ENCODE results near the gene PLAC8L1. TPM values are rescaled to one million over a fixed set of nuclear protein-coding genes. Genes with fewer than 3 reads are reported as not detected.

The PLAC8L1 gene
- total RNA-seq, 2 donors from 2014 or later = not detected

DNA sequence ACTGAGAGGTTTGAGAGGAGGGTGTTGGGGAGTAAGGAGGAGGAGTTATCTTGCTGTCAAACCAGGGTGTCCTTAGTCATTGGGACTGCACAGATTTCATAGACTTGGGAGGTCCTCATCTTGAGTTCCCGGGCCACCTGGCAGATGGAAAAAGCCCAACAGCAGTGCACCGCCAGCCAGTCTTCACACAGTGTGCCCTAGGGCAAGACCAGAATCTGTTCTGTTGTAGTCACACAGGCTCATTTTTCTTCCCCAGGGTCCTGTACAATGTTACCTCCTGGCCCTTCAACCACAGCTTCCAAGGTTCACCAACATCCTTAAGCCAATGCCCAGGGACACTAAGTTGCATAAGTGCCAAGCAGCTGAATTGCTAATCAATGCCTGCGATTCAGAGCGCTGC, 21.0 kb downstream of the PLAC8L1 start:
- Histone ChIP-seq H3K27ac (no peak overlapping the region), H3K4me1 (no peaks in the 10 kb centered on the region), H3K9me3 (no peaks in the 10 kb centered on the region), H3K4me3 (no peak overlapping the region), H3K36me3 (replicated peaks in 1 of 2; ENCODE audit: insufficient read depth in 1 of 2, low read depth in 2 of 2) (no peaks in the 10 kb centered on the region), H3K27me3 (no peaks in the 10 kb centered on the region)
- TF ChIP-seq, protein P1, sequence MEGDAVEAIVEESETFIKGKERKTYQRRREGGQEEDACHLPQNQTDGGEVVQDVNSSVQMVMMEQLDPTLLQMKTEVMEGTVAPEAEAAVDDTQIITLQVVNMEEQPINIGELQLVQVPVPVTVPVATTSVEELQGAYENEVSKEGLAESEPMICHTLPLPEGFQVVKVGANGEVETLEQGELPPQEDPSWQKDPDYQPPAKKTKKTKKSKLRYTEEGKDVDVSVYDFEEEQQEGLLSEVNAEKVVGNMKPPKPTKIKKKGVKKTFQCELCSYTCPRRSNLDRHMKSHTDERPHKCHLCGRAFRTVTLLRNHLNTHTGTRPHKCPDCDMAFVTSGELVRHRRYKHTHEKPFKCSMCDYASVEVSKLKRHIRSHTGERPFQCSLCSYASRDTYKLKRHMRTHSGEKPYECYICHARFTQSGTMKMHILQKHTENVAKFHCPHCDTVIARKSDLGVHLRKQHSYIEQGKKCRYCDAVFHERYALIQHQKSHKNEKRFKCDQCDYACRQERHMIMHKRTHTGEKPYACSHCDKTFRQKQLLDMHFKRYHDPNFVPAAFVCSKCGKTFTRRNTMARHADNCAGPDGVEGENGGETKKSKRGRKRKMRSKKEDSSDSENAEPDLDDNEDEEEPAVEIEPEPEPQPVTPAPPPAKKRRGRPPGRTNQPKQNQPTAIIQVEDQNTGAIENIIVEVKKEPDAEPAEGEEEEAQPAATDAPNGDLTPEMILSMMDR (IDR thresholded peaks at IDR 0.05) = no peak
- TF ChIP-seq POLR2A (IDR thresholded peaks at IDR 0.05) = no peak
- intact Hi-C loops (cut with DNase I) = no loop called here
- 80 to 81% methylated on average over 4 of the region's 4 CpGs for WGBS, 2 donors
- no peak for DNase-seq
- no peak for ATAC-seq

DNA sequence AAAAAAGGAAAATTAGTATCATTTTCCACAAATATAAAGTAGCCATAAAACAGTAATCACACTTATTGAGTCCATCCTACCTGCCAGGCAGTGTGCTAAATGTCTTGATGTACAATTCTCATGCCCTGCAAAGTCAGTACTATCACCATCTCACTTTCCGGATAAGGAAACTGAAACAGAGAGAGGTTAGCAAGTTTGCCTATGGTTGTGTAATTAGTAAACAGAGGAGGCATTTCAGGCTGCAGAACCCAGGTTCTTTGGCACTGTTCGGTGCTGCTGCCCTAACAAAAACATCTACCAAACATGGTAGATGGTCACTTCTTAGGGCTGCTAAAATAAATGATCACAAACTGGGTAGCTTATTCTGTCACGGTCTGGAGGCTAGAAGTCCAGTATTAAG, 22.6 kb downstream of the PLAC8L1 start:
- ATAC-seq = no peak
- Histone ChIP-seq H3K27ac (no peak overlapping the region), H3K4me1 (no peaks in the 10 kb centered on the region), H3K27me3 (no peaks in the 10 kb centered on the region), H3K36me3 (replicated peaks in 1 of 2; ENCODE audit: insufficient read depth in 1 of 2, low read depth in 2 of 2) (no peaks in the 10 kb centered on the region), H3K4me3 (no peak overlapping the region), H3K9me3 (no peaks in the 10 kb centered on the region)
- 92 to 95% methylated on average over 3 of the region's 3 CpGs for whole genome bisulfite sequencing, 2 donors
- DNase-seq = no peak
- intact Hi-C loops (cut with DNase I) = no loop called here
- no peak for TF ChIP-seq POLR2A (IDR thresholded peaks at IDR 0.05)
- TF ChIP-seq, protein P1 (IDR thresholded peaks at IDR 0.05) = no peak

DNA sequence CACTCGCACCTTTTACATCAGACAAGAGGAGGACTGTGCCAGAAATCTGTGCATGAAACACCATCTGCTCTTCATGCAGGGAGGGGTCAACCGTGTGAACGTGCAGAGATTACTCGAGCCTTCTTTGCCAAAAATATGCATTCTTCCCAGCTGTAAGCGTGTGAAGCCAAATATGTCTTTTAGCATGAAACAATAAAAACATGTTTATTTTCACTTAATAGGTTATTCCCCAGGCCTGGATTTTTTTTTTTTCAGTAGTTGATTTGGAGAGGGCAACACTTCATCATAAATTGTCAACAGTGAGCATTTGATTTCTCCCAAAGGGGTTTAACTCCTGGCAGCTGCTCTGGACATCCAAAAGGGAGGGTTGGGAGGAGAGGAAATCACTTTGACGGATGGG, 23.8 kb downstream of the PLAC8L1 start:
- WGBS, 2 donors = 51% methylated on average over 6 of the region's 6 CpGs
- DNase-seq (no peak), ATAC-seq (no peak)
- no peak for TF ChIP-seq POLR2A (IDR thresholded peaks at IDR 0.05)
- TF ChIP-seq, protein P1 (IDR thresholded peaks at IDR 0.05) = no peak
- Histone ChIP-seq H3K27me3 (no peaks in the 10 kb centered on the region), H3K9me3 (no peaks in the 10 kb centered on the region), H3K4me3 (no peak overlapping the region), H3K27ac (no peak overlapping the region), H3K4me1 (no peaks in the 10 kb centered on the region), H3K36me3 (replicated peaks in 1 of 2; ENCODE audit: insufficient read depth in 1 of 2, low read depth in 2 of 2) (no peaks in the 10 kb centered on the region)
- intact Hi-C loops (cut with DNase I) = no loop called here

DNA sequence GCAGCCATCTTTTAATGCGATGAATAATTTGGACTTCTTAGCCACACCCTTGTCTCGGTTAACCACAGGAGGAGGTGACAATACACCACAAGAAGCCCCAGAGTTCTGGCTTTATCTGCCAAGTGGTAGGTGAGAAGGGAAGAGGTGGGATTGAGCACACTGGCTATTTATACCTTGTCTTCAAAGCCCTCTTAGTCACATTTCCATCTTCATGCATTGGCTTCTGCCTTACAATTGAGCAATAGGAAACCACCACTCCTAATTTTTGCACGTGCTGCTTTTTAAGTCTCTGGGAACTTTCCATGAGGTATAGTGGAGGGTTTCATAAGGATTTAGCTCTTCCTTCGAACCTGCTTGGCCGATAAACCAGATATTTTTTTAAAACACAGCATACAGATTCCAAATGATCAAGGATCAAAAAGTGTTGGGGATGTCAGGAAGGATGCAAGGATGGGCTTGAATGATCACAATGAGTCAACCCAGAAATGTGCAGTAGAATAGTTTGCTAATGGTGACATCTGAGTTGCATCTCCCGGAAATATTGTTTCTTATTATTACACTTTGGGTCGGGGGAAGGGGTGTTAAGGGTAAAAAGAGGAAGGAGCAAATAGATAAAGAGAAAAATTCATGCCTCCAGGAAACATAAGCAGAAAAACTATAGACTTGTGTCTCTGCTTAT, 25.5 kb downstream of the PLAC8L1 start:
- Histone ChIP-seq H3K9me3 (no peaks in the 10 kb centered on the region), H3K27me3 (no peaks in the 10 kb centered on the region), H3K4me1 (no peaks in the 10 kb centered on the region), H3K27ac (no peak overlapping the region), H3K4me3 (no peak overlapping the region), H3K36me3 (replicated peaks in 1 of 2; ENCODE audit: insufficient read depth in 1 of 2, low read depth in 2 of 2) (no peaks in the 10 kb centered on the region)
- intact Hi-C loops (cut with DNase I) = no loop called here
- no peak for DNase-seq
- WGBS, 2 donors = 61 to 81% methylated on average over 7 of the region's 7 CpGs
- no peak for ATAC-seq
- no peak for TF ChIP-seq POLR2A (IDR thresholded peaks at IDR 0.05)
- TF ChIP-seq, protein P1 (IDR thresholded peaks at IDR 0.05) = no peak

DNA sequence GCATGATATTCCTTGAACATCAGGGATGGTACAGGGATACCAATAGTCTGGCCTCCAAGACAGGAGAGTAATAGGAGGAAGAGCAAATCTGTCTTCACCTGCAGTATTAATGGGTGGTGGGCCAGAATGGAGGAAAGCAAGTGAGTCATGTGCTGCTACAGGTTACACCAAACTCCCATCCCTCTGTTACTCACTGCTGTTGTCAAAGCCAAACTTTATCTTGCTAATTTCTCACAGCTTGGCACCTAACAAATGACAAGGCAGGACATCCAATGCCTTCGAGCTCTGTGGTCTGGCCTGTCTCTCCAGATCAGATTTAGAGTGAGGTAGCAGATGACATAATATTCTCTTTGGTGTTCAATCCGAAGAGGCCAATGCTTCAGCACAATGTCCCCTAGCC, 26.8 kb downstream of the PLAC8L1 start:
- DNase-seq = no peak
- ATAC-seq = no peak
- no peaks in the 10 kb centered on the region for H3K36me3 ChIP-seq (replicated peaks in 1 of 2; ENCODE audit: insufficient read depth in 1 of 2, low read depth in 2 of 2)
- no peak overlapping the region for H3K4me3 ChIP-seq
- no peaks in the 10 kb centered on the region for H3K27me3 ChIP-seq
- WGBS, 2 donors = 66 to 68% methylated on average over 2 of the region's 2 CpGs
- no peak for TF ChIP-seq POLR2A (IDR thresholded peaks at IDR 0.05)
- TF ChIP-seq, protein P1 (IDR thresholded peaks at IDR 0.05) = no peak
- H3K27ac ChIP-seq = no peak overlapping the region
- no peaks in the 10 kb centered on the region for H3K9me3 ChIP-seq
- intact Hi-C loops (cut with DNase I) = no loop called here
- no peaks in the 10 kb centered on the region for H3K4me1 ChIP-seq
